ENCODE measurements around the gene DIDO1.

Gene DIDO1

DNA sequence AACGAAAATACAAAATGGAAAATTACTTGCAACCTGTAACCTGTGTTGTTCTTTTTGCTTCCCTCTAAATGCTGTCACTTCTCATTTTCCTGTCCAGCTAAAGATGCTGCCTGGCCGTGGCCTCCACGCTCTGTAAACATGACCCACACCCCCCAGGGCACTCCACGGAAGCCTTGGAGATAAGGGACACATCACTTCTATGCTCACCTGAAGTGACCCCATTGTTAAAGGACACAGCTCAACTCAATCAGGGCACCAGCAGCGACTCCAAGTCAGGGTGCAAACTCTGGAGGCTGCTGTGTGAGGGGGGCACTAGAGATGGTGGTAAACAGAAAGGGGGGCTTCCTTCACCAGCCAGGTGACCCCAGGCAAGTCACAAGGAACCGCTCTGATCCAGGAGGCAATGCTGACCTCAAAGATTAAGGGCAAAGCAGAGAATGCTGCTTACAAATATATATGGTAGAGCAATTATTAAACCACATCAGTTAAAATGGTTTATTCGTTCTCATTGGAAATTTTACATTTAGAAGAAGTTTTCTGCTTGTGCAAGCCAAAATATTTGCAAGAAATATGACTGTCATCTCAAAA is 13.2 kb downstream of the DIDO1 start:
- TF ChIP-seq CTCF (conservative IDR thresholded peaks at IDR 0.05) = no peak
- no peak overlapping the region for H3K27ac ChIP-seq

DNA sequence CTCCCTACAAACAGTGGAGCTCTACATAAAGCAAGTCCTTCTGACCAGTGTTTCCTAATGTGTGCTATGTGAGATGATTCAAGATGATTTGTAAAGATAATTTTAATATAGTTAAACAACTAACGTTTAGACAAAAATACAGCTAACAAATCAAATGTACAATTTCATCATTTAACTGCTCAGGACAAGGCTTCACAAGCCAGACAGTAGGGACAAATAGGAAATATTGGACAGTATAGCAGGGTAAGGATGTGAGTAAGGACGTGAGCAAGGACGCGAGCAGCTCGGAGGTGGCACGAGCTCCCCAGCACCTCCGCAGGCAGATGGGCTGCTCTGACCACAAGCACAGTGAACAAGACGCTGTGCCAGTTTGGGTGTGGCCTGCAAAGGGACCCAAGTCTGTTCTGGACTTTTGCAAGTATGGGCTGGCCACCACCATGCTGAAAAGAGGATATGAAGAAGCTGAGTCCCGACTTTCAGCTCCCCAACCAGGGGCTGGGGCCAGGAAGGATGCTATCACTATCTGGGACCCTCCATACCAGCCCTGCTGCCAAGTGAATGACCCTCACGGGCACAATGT is 14.5 kb downstream of the DIDO1 start:
- H3K27ac ChIP-seq = no peak overlapping the region
- no peak for TF ChIP-seq CTCF (conservative IDR thresholded peaks at IDR 0.05)

GRCh38 chr20:62910777-62911497 is 15.4 kb downstream of the DIDO1 start:
- H3K27ac ChIP-seq = no peak overlapping the region
- no peak for TF ChIP-seq CTCF (conservative IDR thresholded peaks at IDR 0.05)

GRCh38 chr20:62910217-62910766 is 16.0 kb downstream of the DIDO1 start:
- TF ChIP-seq CTCF (conservative IDR thresholded peaks at IDR 0.05) = no peak

GRCh38 chr20:62908971-62909791 is 17.1 kb downstream of the DIDO1 start:
- no peak overlapping the region for H3K27ac ChIP-seq
- no peak for TF ChIP-seq CTCF (conservative IDR thresholded peaks at IDR 0.05)

More at GRCh38 chr20:62910217-62910766, 16.0 kb downstream of the DIDO1 start:
- no peak overlapping the region for H3K27ac ChIP-seq

DNA sequence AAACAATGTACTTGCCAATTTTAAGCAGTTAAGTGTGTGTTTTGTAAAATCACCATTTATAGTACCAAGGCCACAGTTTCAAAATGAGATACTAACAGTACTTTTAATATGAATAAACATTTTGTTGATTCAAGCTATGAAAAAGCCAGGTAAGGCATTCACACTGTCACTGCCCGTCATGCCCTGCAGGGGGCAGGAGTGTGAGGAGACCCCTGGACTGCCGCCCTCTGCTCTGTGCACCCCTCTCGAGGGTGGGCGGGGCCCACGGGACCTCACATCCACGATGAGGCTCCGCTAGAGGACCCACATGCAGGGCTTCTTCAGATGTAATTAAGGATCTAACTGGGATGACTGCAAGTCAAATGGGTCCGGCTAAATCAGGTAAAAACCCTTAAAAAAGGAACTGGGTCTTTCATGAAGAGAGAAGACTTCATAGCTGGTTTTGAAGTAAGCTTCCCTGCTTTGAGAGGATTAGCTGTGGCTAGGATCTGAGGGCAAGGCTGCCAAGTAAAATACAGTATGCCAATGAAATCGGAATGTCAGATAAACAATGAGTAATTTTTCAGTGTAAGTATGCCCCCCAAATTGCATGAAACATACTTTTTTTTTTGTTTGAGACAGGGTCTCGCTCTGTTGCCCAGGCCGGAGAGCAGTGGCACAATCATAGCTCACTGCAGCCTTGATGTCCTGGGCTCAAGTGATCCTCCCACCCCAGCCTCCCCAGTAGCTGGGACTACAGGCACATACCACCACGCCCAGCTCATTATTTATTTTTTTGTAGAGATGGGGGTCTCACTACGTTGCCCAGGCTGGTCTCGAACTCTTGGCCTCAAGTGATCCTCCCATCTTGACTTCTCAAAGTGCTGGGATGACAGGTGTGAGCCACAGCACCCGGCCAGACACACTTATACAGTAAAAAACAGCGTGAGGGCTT is 18.7 kb downstream of the DIDO1 start:
- peak overlapping the region; percentile 25; the same call in 1 of the 2 replicates for H3K27ac ChIP-seq

More for the DNA sequence above, 18.7 kb downstream of the DIDO1 start:
- peak; percentile 70 for TF ChIP-seq CTCF (conservative IDR thresholded peaks at IDR 0.05)
